GM18508 (cell line): ENCODE results near the gene SNAPIN.
"Not testable (repeated sequence)": the region's sequence is repeated elsewhere in the genome, so short reads cannot be mapped to it uniquely, and the experiment has no call there.

Experiments
- ATAC-seq: cut with Tn5 transposase; IDR thresholded peaks from one replicate; pipeline ENCODE4 v1.9.1; 2021; ENCODE audit warnings: moderate number of reproducible peaks; ENCODE audit not compliant: insufficient read depth, unreplicated experiment

The SNAPIN gene

GRCh38 chr1:153671628-153672353 lies 13.3 kb downstream of the SNAPIN start:
- ATAC-seq: not testable (repeated sequence)

GRCh38 chr1:153673511-153673910 lies 15.0 kb downstream of the SNAPIN start:
- ATAC-seq: no peak

GRCh38 chr1:153677718-153678518 lies 19.4 kb downstream of the SNAPIN start:
- no peak for ATAC-seq

GRCh38 chr1:153678519-153679336 lies 20.2 kb downstream of the SNAPIN start, which contains the start of gene NPR1:
Gene NPR1 (plus strand): TSS chr1:153678688. CDS start chr1:153679109, 421 bp downstream.
- ATAC-seq: no peak

- no peak for ATAC-seq
These were observed 21.0 kb downstream of the SNAPIN start for GRCh38 chr1:153679337-153680119.

- no peak for ATAC-seq
These were observed 21.6 kb downstream of the SNAPIN start for GRCh38 chr1:153680120-153680403.

GRCh38 chr1:153682730-153683129 lies 24.2 kb downstream of the SNAPIN start:
- no peak for ATAC-seq

GRCh38 chr1:153683854-153684253 lies 25.4 kb downstream of the SNAPIN start:
- ATAC-seq: no peak

GRCh38 chr1:153684892-153685291 lies 26.4 kb downstream of the SNAPIN start:
- ATAC-seq: no peak

GRCh38 chr1:153685544-153686340 lies 27.2 kb downstream of the SNAPIN start:
- ATAC-seq: no peak

- no peak for ATAC-seq
These were observed 29.0 kb downstream of the SNAPIN start for GRCh38 chr1:153687346-153688125.

GRCh38 chr1:153688276-153688675 lies 29.8 kb downstream of the SNAPIN start:
- ATAC-seq: no peak

- ATAC-seq: no peak
These were observed 30.3 kb downstream of the SNAPIN start for GRCh38 chr1:153688736-153689328.

- no peak for ATAC-seq
These were observed 35.0 kb downstream of the SNAPIN start for GRCh38 chr1:153693466-153693865.

- ATAC-seq: no peak
These were observed 38.2 kb downstream of the SNAPIN start for GRCh38 chr1:153696741-153697140.

GRCh38 chr1:153697191-153698019 lies 38.9 kb downstream of the SNAPIN start:
- ATAC-seq: no peak
